ENCODE measurements around the gene SH3D21.

DNA sequence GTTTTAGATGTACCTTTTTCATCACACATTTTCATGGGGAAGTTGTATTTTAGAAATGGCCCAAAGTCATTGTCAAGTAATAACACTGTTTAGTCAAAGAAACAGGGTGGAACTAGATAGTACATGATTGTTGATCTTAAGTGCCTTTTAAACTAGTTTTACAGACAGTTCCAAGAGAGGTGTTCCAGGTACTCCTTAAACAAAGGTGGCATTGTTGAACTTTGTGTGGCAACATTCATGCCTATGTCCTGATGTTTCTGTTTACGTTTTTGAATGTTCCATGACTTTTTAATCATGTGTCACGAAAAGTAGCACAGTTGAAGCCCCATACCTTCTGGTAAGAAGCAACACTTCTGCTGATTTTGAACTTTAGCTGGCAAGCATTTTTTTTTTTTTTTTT lies 9.1 kb upstream of the SH3D21 start:
- TF ChIP-seq, protein P1, sequence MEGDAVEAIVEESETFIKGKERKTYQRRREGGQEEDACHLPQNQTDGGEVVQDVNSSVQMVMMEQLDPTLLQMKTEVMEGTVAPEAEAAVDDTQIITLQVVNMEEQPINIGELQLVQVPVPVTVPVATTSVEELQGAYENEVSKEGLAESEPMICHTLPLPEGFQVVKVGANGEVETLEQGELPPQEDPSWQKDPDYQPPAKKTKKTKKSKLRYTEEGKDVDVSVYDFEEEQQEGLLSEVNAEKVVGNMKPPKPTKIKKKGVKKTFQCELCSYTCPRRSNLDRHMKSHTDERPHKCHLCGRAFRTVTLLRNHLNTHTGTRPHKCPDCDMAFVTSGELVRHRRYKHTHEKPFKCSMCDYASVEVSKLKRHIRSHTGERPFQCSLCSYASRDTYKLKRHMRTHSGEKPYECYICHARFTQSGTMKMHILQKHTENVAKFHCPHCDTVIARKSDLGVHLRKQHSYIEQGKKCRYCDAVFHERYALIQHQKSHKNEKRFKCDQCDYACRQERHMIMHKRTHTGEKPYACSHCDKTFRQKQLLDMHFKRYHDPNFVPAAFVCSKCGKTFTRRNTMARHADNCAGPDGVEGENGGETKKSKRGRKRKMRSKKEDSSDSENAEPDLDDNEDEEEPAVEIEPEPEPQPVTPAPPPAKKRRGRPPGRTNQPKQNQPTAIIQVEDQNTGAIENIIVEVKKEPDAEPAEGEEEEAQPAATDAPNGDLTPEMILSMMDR (IDR thresholded peaks at IDR 0.05; ENCODE audit: low read length), result no peak
- TF ChIP-seq EZH2phosphoT487 (IDR thresholded peaks at IDR 0.05; ENCODE audit: low read length), result no peak
- no peak for TF ChIP-seq EZH2 (optimal IDR thresholded peaks at IDR 0.05; ENCODE audit: low read depth, low read length)
